ENCODE data around the gene NTSR1. TPM values are rescaled to one million over a fixed set of nuclear protein-coding genes. Genes with fewer than 3 reads are reported as not detected.

Gene NTSR1
- total and polyA plus RNA-seq, 2 of the 8 experiments (the other 6 are each of a cell fraction or from before 2014, with no cell fraction given) = 0.53 to 0.89 TPM

GRCh38 chr20:62786157-62786556 is 77.5 kb downstream of the NTSR1 start:
- H2BK120ac ChIP-seq (replicated peaks; ENCODE audit: low read depth, low read length) = no peak overlapping the region
- H3K36me3 ChIP-seq (ENCODE audit: control insufficient read depth in 2 of 4, insufficient read depth in 4 of 4, low read length in 3 of 4) = no peaks in the 10 kb centered on the region
- no peak overlapping the region for H3K23ac ChIP-seq (ENCODE audit: insufficient read length)
- H3K9me3 ChIP-seq (ENCODE audit: insufficient read depth in 2 of 2, low read depth in 1 of 2, low read length in 1 of 2) = no peaks in the 10 kb centered on the region
- H3K23me2 ChIP-seq (ENCODE audit: low read depth, low read length) = no peaks in the 10 kb centered on the region
- no peak overlapping the region for H4K91ac ChIP-seq (replicated peaks; ENCODE audit: insufficient read length, low read length)
- no peak for FAIRE-seq
- H2BK15ac ChIP-seq (ENCODE audit: low read length) = no peak overlapping the region
- no peak overlapping the region for H2AFZ ChIP-seq (ENCODE audit: low read length)
- H2BK12ac ChIP-seq (ENCODE audit: low read depth, low read length) = no peak overlapping the region
- H3K56ac ChIP-seq (replicated peaks; ENCODE audit: insufficient read length, low read depth, low read length) = no peak overlapping the region
- H3K27ac ChIP-seq (ENCODE audit: low read depth, low read length) = no peak overlapping the region
- H4K8ac ChIP-seq (ENCODE audit: extremely low read depth, insufficient read depth, low read length) = peak overlapping the region; percentile 58; the same call in 1 of the 2 replicates
- H4K20me1 ChIP-seq (replicated peaks in 1 of 2; ENCODE audit: control insufficient read depth in 1 of 2, insufficient read depth in 2 of 2, low read length in 2 of 2) = no peaks in the 10 kb centered on the region
- 78% methylated on average over 13 of the region's 13 CpGs; no CpG with 5 or more reads in 1 of the 2 experiments for WGBS, 2 experiments (ENCODE audit: extremely low coverage in 1 of 2, insufficient coverage in 1 of 2, insufficient read length in 1 of 2, insufficient replicate concordance in 2 of 2, low coverage in 1 of 2, low lambda C conversion rate in 2 of 2, missing lambda C conversion rate in 1 of 2)
- H2BK20ac ChIP-seq (ENCODE audit: low read length) = no peak overlapping the region
- H3K18ac ChIP-seq (ENCODE audit: extremely low read depth, low read length) = no peak overlapping the region
- no peak overlapping the region for H4K5ac ChIP-seq (ENCODE audit: insufficient read length, low read depth, low read length)
- POLR2A ChIA-PET (ENCODE audit: partially characterized antibody) = no interaction called here
- no peak overlapping the region for H3K9ac ChIP-seq (replicated peaks in 1 of 4; ENCODE audit: extremely low read depth in 1 of 4, low read depth in 3 of 4, low read length in 3 of 4)
- no peak overlapping the region for H2AK5ac ChIP-seq (ENCODE audit: low read depth, low read length)
- no peaks in the 10 kb centered on the region; a peak in 1 of 7 replicates for H3K27me3 ChIP-seq (replicated peaks in 1 of 4; ENCODE audit: control insufficient read depth in 3 of 4, extremely low read depth in 1 of 4, insufficient read depth in 3 of 4, low read length in 3 of 4)
- H3K4me2 ChIP-seq (ENCODE audit: insufficient read depth in 1 of 2, low read depth in 2 of 2, low read length in 2 of 2) = no peak overlapping the region
- H3K4me3 ChIP-seq (ENCODE audit: extremely low read depth in 1 of 4, insufficient read depth in 2 of 4, low read depth in 3 of 4, low read length in 4 of 4) = no peak overlapping the region
- H3K4ac ChIP-seq (replicated peaks; ENCODE audit: insufficient read length, low read depth, low read length) = no peak overlapping the region
- DNase-seq (ENCODE audit: low read depth in 1 of 2, low spot score in 2 of 2) = no peak
- no peak overlapping the region; the same call in 1 of the 2 replicates for H2BK5ac ChIP-seq (ENCODE audit: low read depth, low read length)
- H3K79me2 ChIP-seq (ENCODE audit: control insufficient read depth in 1 of 2, insufficient read depth in 2 of 2, low read length in 2 of 2) = no peaks in the 10 kb centered on the region
- no peaks in the 10 kb centered on the region for H3K79me1 ChIP-seq (ENCODE audit: low read depth, low read length)
- H3K14ac ChIP-seq (ENCODE audit: insufficient read length) = no peak overlapping the region
- CTCF ChIA-PET (ENCODE audit: partially characterized antibody) = interaction anchor here (0.8 to 1.9 kb wide), 8 partner anchors 22 to 240 kb away, joined by 3 to 5 read pairs (median 3); no protein-coding TSS in a partner anchor
- peaks cover 0 to 2% (median under 1%) of the 10 kb centered on the region in 4 experiments; a peak in 3 of 7 replicates for H3K4me1 ChIP-seq (replicated peaks in 1 of 4; ENCODE audit: control insufficient read depth in 3 of 4, insufficient read depth in 4 of 4, low read length in 3 of 4)
- TF ChIP-seq YY1 (IDR thresholded peaks at IDR 0.05; ENCODE audit: low read depth, low read length) = no peak
- TF ChIP-seq RXRA (IDR thresholded peaks at IDR 0.05; ENCODE audit: insufficient read depth, low read depth, low read length) = no peak
- TF ChIP-seq CHD1 (IDR thresholded peaks at IDR 0.05; ENCODE audit: low read depth, low read length) = no peak
- no peak for TF ChIP-seq JUN (IDR thresholded peaks at IDR 0.05; ENCODE audit: low read depth, low read length)
- TF ChIP-seq CREB1 (IDR thresholded peaks at IDR 0.05) = no peak
- no peak for TF ChIP-seq TCF12 (IDR thresholded peaks at IDR 0.05; ENCODE audit: low read depth, low read length)
- no peak for TF ChIP-seq HDAC6 (IDR thresholded peaks at IDR 0.05; ENCODE audit: low read depth, low read length)
- no peak for TF ChIP-seq SUZ12 (IDR thresholded peaks at IDR 0.05; ENCODE audit: low read length)
- no peak for TF ChIP-seq POU5F1 (IDR thresholded peaks at IDR 0.05; ENCODE audit: low read depth, low read length)
- TF ChIP-seq RFX5 (IDR thresholded peaks at IDR 0.05; ENCODE audit: borderline replicate concordance, low read depth, low read length) = no peak
- no peak for TF ChIP-seq MAX (IDR thresholded peaks at IDR 0.05)
- TF ChIP-seq BCL11A (IDR thresholded peaks at IDR 0.05; ENCODE audit: low read depth in 2 of 2, low read length in 2 of 2) = no peak
- TF ChIP-seq EZH2 (IDR thresholded peaks at IDR 0.05; ENCODE audit: low read depth, low read length, severe bottlenecking) = no peak
- no peak for TF ChIP-seq NRF1 (IDR thresholded peaks at IDR 0.05; ENCODE audit: low read depth, low read length)
- no peak for TF ChIP-seq KDM4A (IDR thresholded peaks at IDR 0.05; ENCODE audit: low read depth, low read length, severe bottlenecking)
- no peak for TF ChIP-seq SIX5 (IDR thresholded peaks at IDR 0.05; ENCODE audit: low read depth, low read length)
